HCT116 (cell line): ENCODE data around the gene EVL.
A peak's percentile ranks its signal among the peaks of the same experiment; 100 is the strongest.

Experiments used
- CEBPB ChIP-seq: IDR thresholded peaks from 2 replicates; pipeline ENCODE4 v1.6.1; 2012; ENCODE audit warnings: low read depth
- EZH2 ChIP-seq: fragments of 200-600 bp; sonication (generic); IDR thresholded peaks from 2 replicates; pipeline ENCODE4 v1.6.1; 2017; ENCODE audit warnings: antibody characterized with exemption, mixed run types
- EZH2phosphoT487 ChIP-seq: fragments of 200-600 bp; IDR thresholded peaks from 2 replicates; pipeline ENCODE4 v1.6.1; 2018; ENCODE audit warnings: antibody characterized with exemption, borderline replicate concordance
- JUND ChIP-seq: IDR thresholded peaks from 2 replicates; pipeline ENCODE4 v1.6.1; 2012
- POLR2A ChIP-seq: IDR thresholded peaks from 2 replicates; pipeline ENCODE4 v1.7.0; 2011; ENCODE audit warnings: borderline replicate concordance; ENCODE audit not compliant: insufficient read depth, insufficient read length; ENCODE audit errors: extremely low read depth
- POLR2AphosphoS5 ChIP-seq: IDR thresholded peaks from 2 replicates; pipeline ENCODE4 v1.6.1; 2011; ENCODE audit warnings: mild to moderate bottlenecking, low read depth, low read length, moderate library complexity
- SIN3A ChIP-seq: IDR thresholded peaks from 2 replicates; pipeline ENCODE4 v1.6.1; 2012; ENCODE audit warnings: low read depth
- SRF ChIP-seq: IDR thresholded peaks from 2 replicates; pipeline ENCODE4 v1.6.1; 2012; ENCODE audit warnings: low read depth
- TCF7L2 ChIP-seq: IDR thresholded peaks from 2 replicates; pipeline ENCODE4 v1.7.0; 2011; ENCODE audit warnings: borderline replicate concordance, inconsistent platforms; ENCODE audit not compliant: insufficient read depth, insufficient read length; ENCODE audit errors: extremely low read depth
- ZNF274 ChIP-seq: fragments of 200-500 bp; sonication (Bioruptor generic); IDR thresholded peaks from 2 replicates; pipeline ENCODE4 v1.6.1; 2014; ENCODE audit warnings: mild to moderate bottlenecking, low read depth, low read length, inconsistent platforms
- TF ChIP-seq, protein P1 (sequence below), 3 experiments: fragments of 200-600 bp in 1 of 3; sonication (generic) in 1 of 3; IDR thresholded peaks in 2 of 3; conservative IDR thresholded peaks in 1 of 3; 2 replicates each; pipeline ENCODE4 v1.5.1; 2012 to 2017; ENCODE audit warnings: low read depth in 2 of 3, low read length in 2 of 3, antibody characterized with exemption in 1 of 3, borderline replicate concordance in 1 of 3, control low read depth in 1 of 3, mild to moderate bottlenecking in 1 of 3, mixed read lengths in 1 of 3, mixed run types in 1 of 3, moderate library complexity in 1 of 3; ENCODE audit not compliant: insufficient read depth in 1 of 3
- TF ChIP-seq, protein P2 (sequence below): IDR thresholded peaks from 2 replicates; pipeline ENCODE4 v1.6.1; 2012

DNA sequence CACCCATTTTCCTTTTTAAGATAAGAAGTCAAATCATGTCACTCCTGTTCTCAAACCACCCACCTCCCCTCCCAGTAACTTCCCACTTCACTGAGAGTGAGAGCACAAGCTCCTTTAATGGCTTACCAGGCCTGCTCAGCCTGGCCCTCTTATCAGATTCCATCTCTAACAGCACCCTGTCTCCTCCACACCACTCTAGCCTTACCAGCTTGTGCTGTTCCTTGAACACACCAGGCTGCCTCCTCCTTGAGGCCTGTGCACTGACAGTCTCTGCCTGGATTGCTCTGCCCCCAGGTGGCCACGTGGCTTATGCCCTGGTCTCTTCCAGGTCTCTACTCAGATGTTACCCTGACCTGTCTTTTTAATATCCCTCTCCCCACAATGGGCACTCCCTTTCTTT, 40.1 kb upstream of the EVL start:
- TF ChIP-seq SIN3A (no peak), POLR2AphosphoS5 (no peak), EZH2 (no peak), POLR2A (no peak), JUND (no peak), SRF (no peak), CEBPB (no peak), ZNF274 (no peak), EZH2phosphoT487 (no peak), TCF7L2 (no peak)
- TF ChIP-seq, protein P1, sequence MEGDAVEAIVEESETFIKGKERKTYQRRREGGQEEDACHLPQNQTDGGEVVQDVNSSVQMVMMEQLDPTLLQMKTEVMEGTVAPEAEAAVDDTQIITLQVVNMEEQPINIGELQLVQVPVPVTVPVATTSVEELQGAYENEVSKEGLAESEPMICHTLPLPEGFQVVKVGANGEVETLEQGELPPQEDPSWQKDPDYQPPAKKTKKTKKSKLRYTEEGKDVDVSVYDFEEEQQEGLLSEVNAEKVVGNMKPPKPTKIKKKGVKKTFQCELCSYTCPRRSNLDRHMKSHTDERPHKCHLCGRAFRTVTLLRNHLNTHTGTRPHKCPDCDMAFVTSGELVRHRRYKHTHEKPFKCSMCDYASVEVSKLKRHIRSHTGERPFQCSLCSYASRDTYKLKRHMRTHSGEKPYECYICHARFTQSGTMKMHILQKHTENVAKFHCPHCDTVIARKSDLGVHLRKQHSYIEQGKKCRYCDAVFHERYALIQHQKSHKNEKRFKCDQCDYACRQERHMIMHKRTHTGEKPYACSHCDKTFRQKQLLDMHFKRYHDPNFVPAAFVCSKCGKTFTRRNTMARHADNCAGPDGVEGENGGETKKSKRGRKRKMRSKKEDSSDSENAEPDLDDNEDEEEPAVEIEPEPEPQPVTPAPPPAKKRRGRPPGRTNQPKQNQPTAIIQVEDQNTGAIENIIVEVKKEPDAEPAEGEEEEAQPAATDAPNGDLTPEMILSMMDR (IDR thresholded peaks at IDR 0.05 in 2 of 3, conservative IDR thresholded peaks at IDR 0.05 in 1 of 3; ENCODE audit: borderline replicate concordance in 1 of 3, insufficient read depth in 1 of 3, low read depth in 2 of 3, low read length in 2 of 3) = peak; percentile 51 to 64 (median 59); a peak in 5 of 6 replicates
- TF ChIP-seq, protein P2, sequence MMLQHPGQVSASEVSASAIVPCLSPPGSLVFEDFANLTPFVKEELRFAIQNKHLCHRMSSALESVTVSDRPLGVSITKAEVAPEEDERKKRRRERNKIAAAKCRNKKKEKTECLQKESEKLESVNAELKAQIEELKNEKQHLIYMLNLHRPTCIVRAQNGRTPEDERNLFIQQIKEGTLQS = no peak
